Measurements from ENCODE around the gene LRP1.

DNA sequence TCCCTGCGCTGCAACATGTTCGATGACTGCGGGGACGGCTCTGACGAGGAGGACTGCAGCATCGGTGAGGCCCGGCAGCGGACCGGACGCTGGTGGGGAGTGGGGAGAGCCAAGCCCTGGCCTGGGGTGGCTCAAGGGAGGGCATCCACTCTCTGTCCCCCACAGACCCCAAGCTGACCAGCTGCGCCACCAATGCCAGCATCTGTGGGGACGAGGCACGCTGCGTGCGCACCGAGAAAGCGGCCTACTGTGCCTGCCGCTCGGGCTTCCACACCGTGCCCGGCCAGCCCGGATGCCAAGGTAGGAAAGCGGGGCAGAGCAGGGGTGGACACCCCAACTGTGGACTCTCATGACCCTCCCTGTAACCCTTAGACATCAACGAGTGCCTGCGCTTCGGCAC is 76.9 kb downstream of the LRP1 start:
- TF ChIP-seq, protein P1, sequence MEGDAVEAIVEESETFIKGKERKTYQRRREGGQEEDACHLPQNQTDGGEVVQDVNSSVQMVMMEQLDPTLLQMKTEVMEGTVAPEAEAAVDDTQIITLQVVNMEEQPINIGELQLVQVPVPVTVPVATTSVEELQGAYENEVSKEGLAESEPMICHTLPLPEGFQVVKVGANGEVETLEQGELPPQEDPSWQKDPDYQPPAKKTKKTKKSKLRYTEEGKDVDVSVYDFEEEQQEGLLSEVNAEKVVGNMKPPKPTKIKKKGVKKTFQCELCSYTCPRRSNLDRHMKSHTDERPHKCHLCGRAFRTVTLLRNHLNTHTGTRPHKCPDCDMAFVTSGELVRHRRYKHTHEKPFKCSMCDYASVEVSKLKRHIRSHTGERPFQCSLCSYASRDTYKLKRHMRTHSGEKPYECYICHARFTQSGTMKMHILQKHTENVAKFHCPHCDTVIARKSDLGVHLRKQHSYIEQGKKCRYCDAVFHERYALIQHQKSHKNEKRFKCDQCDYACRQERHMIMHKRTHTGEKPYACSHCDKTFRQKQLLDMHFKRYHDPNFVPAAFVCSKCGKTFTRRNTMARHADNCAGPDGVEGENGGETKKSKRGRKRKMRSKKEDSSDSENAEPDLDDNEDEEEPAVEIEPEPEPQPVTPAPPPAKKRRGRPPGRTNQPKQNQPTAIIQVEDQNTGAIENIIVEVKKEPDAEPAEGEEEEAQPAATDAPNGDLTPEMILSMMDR (IDR thresholded peaks at IDR 0.05) = no peak
- no peak for TF ChIP-seq POLR2A (IDR thresholded peaks at IDR 0.05)

Measured in Peyer's patch (tissue), 4 donors.